ENCODE data around the gene MRPL41. TPM values are rescaled to one million over a fixed set of nuclear protein-coding genes. Genes with fewer than 3 reads are reported as not detected.
A peak's percentile ranks its signal among the peaks of the same experiment; 100 is the strongest.

The MRPL41 gene
- total and polyA plus RNA-seq, 2 of the 13 experiments (the other 11 are each of a cell fraction or from before 2014, with no cell fraction given): 20.9 to 54.0 TPM

DNA sequence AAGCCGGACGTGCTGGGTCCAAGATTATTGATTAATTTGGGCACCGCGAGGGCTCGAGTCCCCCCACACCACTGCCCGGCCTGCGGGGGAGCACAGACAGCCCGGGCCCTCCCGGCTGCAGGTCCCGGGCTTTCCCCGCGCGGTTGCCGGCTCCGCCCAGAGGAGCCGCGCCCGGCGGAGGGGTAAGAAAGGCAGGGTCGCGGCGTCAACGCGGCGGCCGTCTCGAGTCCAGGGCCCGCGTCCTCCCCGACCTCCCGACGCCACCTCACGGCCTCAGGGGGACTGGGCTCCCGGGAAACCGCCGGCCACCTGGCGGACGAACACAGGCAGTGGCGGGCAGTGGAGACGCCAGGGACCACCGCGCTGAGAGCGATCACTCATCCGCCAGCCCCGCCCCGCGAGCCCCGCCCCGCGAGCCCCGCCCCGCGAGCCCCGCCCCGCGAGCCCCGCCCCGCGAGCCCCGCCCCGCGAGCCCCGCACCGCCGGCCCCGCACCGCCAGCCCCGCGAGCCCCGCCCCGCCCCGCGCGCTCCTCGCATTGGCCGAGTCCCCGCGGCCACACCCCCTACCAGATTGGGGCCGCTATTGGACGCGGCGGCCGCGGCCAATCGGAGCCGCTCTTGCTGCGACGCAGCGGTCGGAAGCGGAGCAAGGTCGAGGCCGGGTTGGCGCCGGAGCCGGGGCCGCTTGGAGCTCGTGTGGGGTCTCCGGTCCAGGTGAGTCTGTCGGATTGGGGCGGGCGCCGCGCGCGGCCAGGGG lies at the start of gene MRPL41 (continued):
- TF ChIP-seq TGIF2 (CRISPR knock-in tag; IDR thresholded peaks at IDR 0.05) (no peak), PHF5A (CRISPR knock-in tag; IDR thresholded peaks at IDR 0.05; ENCODE audit: low read depth, unreplicated experiment) (no peak), ZMYM2 (CRISPR knock-in tag; IDR thresholded peaks at IDR 0.05) (peak; percentile 60; the same call in 1 of the 2 replicates), RNF2 (conservative IDR thresholded peaks at IDR 0.05; ENCODE audit: low read depth) (no peak), GFI1 (CRISPR knock-in tag; IDR thresholded peaks at IDR 0.05; ENCODE audit: borderline replicate concordance) (no peak), ZBTB21 (CRISPR knock-in tag; IDR thresholded peaks at IDR 0.05) (no peak), NR2F6 (IDR thresholded peaks at IDR 0.05) (no peak), NR2F6 (CRISPR knock-in tag; IDR thresholded peaks at IDR 0.05) (no peak), REPIN1 (CRISPR knock-in tag; IDR thresholded peaks at IDR 0.05; ENCODE audit: borderline replicate concordance, low read depth) (no peak; the same call in 1 of the 2 replicates), TP53 (CRISPR knock-in tag; conservative IDR thresholded peaks at IDR 0.05) (no peak), ZNF577 (CRISPR knock-in tag; IDR thresholded peaks at IDR 0.05; ENCODE audit: borderline replicate concordance, low read depth) (no peak), SNAI1 (CRISPR knock-in tag; IDR thresholded peaks at IDR 0.05; ENCODE audit: borderline replicate concordance) (no peak), TBL1XR1 (IDR thresholded peaks at IDR 0.05; ENCODE audit: borderline replicate concordance, low read length, partially characterized antibody) (no peak), NCOA5 (CRISPR knock-in tag; IDR thresholded peaks at IDR 0.05) (no peak), ATF1 (CRISPR knock-in tag; IDR thresholded peaks at IDR 0.05) (no peak), ZNF644 (CRISPR knock-in tag; IDR thresholded peaks at IDR 0.05; ENCODE audit: low read depth) (no peak)
- TF ChIP-seq, protein P1, sequence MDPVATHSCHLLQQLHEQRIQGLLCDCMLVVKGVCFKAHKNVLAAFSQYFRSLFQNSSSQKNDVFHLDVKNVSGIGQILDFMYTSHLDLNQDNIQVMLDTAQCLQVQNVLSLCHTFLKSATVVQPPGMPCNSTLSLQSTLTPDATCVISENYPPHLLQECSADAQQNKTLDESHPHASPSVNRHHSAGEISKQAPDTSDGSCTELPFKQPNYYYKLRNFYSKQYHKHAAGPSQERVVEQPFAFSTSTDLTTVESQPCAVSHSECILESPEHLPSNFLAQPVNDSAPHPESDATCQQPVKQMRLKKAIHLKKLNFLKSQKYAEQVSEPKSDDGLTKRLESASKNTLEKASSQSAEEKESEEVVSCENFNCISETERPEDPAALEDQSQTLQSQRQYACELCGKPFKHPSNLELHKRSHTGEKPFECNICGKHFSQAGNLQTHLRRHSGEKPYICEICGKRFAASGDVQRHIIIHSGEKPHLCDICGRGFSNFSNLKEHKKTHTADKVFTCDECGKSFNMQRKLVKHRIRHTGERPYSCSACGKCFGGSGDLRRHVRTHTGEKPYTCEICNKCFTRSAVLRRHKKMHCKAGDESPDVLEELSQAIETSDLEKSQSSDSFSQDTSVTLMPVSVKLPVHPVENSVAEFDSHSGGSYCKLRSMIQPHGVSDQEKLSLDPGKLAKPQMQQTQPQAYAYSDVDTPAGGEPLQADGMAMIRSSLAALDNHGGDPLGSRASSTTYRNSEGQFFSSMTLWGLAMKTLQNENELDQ (CRISPR knock-in tag; IDR thresholded peaks at IDR 0.05; ENCODE audit: borderline replicate concordance): no peak
- TF ChIP-seq, protein P2, sequence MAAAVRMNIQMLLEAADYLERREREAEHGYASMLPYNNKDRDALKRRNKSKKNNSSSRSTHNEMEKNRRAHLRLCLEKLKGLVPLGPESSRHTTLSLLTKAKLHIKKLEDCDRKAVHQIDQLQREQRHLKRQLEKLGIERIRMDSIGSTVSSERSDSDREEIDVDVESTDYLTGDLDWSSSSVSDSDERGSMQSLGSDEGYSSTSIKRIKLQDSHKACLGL (CRISPR knock-in tag; IDR thresholded peaks at IDR 0.05): no peak; the same call in 1 of the 2 replicates
- TF ChIP-seq, protein P3, sequence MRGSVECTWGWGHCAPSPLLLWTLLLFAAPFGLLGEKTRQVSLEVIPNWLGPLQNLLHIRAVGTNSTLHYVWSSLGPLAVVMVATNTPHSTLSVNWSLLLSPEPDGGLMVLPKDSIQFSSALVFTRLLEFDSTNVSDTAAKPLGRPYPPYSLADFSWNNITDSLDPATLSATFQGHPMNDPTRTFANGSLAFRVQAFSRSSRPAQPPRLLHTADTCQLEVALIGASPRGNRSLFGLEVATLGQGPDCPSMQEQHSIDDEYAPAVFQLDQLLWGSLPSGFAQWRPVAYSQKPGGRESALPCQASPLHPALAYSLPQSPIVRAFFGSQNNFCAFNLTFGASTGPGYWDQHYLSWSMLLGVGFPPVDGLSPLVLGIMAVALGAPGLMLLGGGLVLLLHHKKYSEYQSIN (CRISPR knock-in tag; IDR thresholded peaks at IDR 0.05; ENCODE audit: borderline replicate concordance): no peak
- TF ChIP-seq, protein P4, sequence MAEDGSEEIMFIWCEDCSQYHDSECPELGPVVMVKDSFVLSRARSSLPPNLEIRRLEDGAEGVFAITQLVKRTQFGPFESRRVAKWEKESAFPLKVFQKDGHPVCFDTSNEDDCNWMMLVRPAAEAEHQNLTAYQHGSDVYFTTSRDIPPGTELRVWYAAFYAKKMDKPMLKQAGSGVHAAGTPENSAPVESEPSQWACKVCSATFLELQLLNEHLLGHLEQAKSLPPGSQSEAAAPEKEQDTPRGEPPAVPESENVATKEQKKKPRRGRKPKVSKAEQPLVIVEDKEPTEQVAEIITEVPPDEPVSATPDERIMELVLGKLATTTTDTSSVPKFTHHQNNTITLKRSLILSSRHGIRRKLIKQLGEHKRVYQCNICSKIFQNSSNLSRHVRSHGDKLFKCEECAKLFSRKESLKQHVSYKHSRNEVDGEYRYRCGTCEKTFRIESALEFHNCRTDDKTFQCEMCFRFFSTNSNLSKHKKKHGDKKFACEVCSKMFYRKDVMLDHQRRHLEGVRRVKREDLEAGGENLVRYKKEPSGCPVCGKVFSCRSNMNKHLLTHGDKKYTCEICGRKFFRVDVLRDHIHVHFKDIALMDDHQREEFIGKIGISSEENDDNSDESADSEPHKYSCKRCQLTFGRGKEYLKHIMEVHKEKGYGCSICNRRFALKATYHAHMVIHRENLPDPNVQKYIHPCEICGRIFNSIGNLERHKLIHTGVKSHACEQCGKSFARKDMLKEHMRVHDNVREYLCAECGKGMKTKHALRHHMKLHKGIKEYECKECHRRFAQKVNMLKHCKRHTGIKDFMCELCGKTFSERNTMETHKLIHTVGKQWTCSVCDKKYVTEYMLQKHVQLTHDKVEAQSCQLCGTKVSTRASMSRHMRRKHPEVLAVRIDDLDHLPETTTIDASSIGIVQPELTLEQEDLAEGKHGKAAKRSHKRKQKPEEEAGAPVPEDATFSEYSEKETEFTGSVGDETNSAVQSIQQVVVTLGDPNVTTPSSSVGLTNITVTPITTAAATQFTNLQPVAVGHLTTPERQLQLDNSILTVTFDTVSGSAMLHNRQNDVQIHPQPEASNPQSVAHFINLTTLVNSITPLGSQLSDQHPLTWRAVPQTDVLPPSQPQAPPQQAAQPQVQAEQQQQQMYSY (CRISPR knock-in tag; IDR thresholded peaks at IDR 0.05): no peak
- TF ChIP-seq, protein P5, sequence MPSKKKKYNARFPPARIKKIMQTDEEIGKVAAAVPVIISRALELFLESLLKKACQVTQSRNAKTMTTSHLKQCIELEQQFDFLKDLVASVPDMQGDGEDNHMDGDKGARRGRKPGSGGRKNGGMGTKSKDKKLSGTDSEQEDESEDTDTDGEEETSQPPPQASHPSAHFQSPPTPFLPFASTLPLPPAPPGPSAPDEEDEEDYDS (CRISPR knock-in tag; IDR thresholded peaks at IDR 0.05): peak; percentile 38

Data from HepG2 (cell line).